NCI-H1694 (cell line): Measurements from ENCODE around the gene ALDOA.
A peak's percentile ranks its signal among the peaks of the same experiment; 100 is the strongest.

Experiments used
- DNase-seq: peaks from one replicate; lab custom pipeline; 2025; lab: John Stamatoyannopoulos, UW

ALDOA gene

GRCh38 chr16:30116291-30117207 lies 51.0 kb downstream of the ALDOA start:
- no peak for DNase-seq

DNA sequence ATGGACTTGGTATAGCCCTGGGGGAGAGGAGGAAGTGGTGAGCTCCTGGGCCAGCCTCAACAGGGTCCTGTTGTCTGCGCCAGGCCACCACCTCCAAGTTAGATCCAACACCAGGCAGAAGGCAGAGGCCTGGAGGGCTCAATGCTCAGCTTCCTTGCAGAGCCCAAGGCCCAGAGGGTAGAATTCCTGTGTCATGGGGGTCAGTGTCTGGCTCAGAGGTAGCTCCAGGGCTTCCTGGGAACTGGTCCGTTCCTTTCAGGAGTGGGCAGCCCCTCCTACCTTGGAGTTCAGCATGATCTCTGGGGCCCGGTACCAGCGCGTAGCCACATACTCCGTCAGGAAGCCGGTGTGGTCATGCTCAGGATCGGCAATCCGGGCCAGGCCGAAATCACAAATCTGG lies 52.2 kb downstream of the ALDOA start:
- no peak for DNase-seq

GRCh38 chr16:30119428-30119827 lies 53.9 kb downstream of the ALDOA start:
- peak; percentile 5 for DNase-seq
